H7 (cell line): Measurements from ENCODE around the gene SLC9A9. TPM values are rescaled to one million over a fixed set of nuclear protein-coding genes. Genes with fewer than 3 reads are reported as not detected.
A peak's percentile ranks its signal among the peaks of the same experiment; 100 is the strongest.
"Not testable (repeated sequence)": the region's sequence is repeated elsewhere in the genome, so short reads cannot be mapped to it uniquely, and the experiment has no call there.

Source experiments
- DNase-seq: peaks from one replicate; pipeline ENCODE4 v3.0.0; 2012
- H3K27me3 ChIP-seq: 2 replicates; pipeline ENCODE4 v1.6.0; 2011; ENCODE audit warnings: mild to moderate bottlenecking, low read length; ENCODE audit not compliant: control insufficient read depth, insufficient read depth
- H3K36me3 ChIP-seq: replicated peaks from 2 replicates; pipeline ENCODE4 v1.5.1; 2011; ENCODE audit warnings: low read length; ENCODE audit not compliant: control insufficient read depth, insufficient read depth
- H3K4me3 ChIP-seq: 2 replicates; pipeline ENCODE4 v1.5.1; 2011; ENCODE audit warnings: low read depth, mild to moderate bottlenecking, control low read depth, low read length, moderate library complexity; ENCODE audit not compliant: insufficient read depth
- total RNA-seq: library from RNA; depleted of rRNA; stranded (reverse); fragments of >200 nt; shearing (Covaris generic); gene quantifications from 2 replicates; pipeline ENCODE4 v1.2.3, GENCODE V29; 2014

SLC9A9 gene
- total RNA-seq, 1 experiment from 2014 or later: 4.1 TPM

GRCh38 chr3:143809121-143809621, 39.1 kb downstream of the SLC9A9 start:
- no peak for DNase-seq
- Histone ChIP-seq H3K36me3 (no peaks in the 10 kb centered on the region), H3K27me3 (no peaks in the 10 kb centered on the region), H3K4me3 (no peak overlapping the region)

- Histone ChIP-seq H3K36me3 (no peaks in the 10 kb centered on the region), H3K4me3 (no peak overlapping the region), H3K27me3 (no peaks in the 10 kb centered on the region)
- DNase-seq: no peak
These were observed 40.2 kb downstream of the SLC9A9 start for GRCh38 chr3:143808030-143808429.

DNA sequence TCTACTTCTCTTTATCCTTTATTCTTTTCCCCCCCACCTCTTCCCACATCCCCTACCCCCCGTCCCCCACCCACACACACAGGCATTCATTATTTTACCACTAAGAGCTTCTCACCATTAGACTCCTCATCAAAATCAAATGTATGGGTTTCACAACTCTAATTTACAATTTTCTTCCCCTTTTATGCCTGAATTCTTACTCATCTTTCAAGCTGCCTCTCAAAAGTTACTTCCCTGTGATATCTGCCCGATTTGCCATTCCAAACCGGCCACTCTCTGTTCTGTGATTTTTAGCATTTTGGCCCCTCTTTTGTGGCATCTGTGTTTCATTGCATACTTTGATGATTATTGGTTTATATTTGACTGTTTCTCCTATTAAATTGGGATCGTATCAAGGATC, 42.2 kb downstream of the SLC9A9 start:
- Histone ChIP-seq H3K36me3 (no peaks in the 10 kb centered on the region), H3K4me3 (no peak overlapping the region), H3K27me3 (no peaks in the 10 kb centered on the region)
- DNase-seq: no peak

DNA sequence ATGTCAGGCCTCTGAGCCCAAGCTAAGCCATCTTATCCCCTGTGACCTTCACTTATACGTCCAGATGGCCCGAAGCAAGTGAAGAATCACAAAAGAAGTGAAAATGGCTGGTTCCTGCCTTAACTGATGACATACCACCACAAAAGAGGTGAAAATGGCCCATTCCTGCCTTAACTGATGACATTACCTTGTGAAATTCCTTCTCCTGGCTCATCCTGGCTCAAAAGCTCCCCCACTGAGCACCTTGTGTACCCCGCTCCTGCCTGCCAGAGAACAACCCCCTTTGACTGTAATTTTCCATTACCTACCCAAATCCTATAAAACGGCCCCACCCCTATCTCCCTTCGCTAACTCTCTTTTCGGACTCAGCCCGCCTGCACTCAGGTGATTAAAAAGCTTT, 42.8 kb downstream of the SLC9A9 start:
- H3K27me3 ChIP-seq, H3K36me3 ChIP-seq, H3K4me3 ChIP-seq, DNase-seq: not testable (repeated sequence)

DNA sequence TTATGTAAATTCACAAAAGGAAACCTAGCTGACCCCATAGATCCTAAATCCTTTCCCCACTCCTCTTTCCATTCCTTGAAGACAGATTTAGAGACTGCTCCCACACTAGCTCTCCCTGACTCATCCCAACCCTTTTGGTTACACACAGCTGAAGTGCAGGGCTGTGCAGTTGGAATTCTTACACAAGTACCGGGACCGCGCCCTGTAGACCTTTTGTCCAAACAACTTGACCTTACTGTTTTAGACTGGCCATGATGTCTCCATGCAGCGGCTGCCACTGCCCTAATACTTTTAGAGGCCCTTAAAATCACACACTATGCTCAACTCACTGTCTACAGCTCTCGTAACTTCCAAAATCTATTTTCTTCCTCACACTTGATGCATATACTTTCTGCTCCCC, 47.2 kb downstream of the SLC9A9 start:
- DNase-seq, H3K27me3 ChIP-seq, H3K36me3 ChIP-seq: not testable (repeated sequence)
- peak overlapping the region; percentile 17; the same call in 1 of the 2 replicates for H3K4me3 ChIP-seq

- not testable (repeated sequence) for H3K27me3 ChIP-seq, H3K36me3 ChIP-seq, DNase-seq
- H3K4me3 ChIP-seq: peak overlapping the region; percentile 30; the same call in 1 of the 2 replicates
These were observed 50.1 kb downstream of the SLC9A9 start for GRCh38 chr3:143798151-143798550.

DNA sequence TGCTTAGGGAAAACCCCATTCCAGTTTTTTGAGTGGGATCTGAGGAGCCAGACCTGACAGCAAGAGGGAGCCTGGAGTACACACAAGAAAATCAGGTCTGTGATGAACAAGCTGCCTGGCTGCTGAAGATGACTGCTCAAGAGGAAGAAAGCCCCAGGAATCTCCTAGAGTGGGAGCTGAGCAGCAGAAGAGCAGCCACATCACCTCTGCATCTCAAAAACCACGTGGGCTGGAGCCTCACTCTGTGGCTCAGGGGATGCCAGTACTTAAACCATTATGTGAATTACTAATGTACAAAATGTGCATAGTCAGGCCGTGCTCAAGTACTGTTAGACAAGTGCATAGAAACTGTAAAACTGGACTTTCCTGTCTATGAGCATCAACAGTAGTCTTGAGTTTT, 52.4 kb downstream of the SLC9A9 start:
- Histone ChIP-seq H3K27me3 (no peaks in the 10 kb centered on the region), H3K36me3 (no peaks in the 10 kb centered on the region), H3K4me3 (no peak overlapping the region)
- no peak for DNase-seq

DNA sequence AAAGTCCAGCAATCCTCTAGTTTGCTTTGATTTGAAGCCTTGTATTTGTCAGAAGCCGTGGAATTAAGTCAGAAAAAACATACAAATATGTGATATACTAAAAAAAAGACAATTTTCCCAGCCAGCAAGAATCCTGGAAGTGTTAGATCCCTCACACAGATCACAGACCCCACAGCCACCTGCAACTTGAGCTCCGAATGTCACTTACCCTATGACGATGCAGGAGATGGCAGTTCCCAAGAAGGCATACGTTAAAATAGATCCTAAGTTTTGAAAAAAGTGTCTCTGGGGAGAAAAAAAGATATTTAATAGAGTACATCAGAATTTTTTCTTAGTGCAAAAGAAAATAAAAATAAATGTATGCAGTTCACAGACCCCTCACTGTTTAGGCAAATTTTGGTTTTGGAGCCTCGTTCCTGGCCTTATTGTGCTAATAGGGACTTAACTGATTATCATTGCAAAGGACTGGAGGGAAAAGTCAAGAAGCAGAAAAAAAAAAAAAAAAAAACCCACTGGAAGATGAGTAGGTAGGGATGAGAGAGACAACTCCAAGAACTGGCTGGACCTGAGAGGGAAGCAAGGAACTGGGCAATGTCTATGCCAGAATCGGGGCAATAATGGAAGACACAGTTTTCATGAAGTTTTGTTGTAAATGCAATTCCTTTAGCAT, 53.3 kb downstream of the SLC9A9 start:
- Histone ChIP-seq H3K36me3 (no peaks in the 10 kb centered on the region), H3K4me3 (no peak overlapping the region), H3K27me3 (no peaks in the 10 kb centered on the region)
- DNase-seq: peak; percentile 12

DNA sequence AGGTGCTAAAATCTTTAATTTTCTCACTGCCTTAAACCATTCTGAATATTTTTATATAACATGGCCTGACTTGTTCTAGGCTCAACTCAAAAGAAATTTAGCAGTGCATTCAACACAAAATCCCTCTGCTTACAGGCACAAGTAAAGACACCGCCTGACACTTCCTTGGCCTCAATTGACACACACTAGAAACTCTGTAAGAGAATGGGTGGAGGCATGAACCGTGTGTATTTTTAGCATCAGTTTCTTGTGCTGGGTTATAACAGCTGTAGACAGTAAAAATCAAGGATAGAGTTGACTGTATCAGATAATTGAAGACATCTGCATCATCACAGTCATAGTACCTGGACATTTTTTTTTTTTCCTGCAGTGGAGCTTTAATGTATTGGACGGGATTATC, 54.3 kb downstream of the SLC9A9 start:
- H3K4me3 ChIP-seq: no peak overlapping the region
- no peaks in the 10 kb centered on the region for H3K27me3 ChIP-seq
- DNase-seq: no peak

DNA sequence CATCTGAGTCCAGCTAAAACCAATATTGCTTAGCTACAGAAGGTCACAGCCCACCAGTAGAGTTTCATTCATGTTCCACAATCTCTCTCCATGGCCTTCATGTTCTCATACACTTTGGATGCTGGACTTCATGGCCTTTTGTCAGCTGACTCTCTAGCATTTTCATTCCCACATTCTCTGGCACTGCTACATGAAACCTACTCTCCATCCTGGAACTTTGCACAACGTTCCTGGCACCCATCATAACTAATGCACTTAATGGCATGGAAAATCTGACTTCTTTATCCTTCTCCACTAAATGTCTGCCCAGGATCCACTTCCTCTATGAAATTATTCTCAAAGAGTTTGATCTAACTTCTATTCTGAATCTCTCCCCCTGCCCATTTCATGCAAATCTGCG, 56.9 kb downstream of the SLC9A9 start:
- Histone ChIP-seq H3K36me3 (no peaks in the 10 kb centered on the region), H3K4me3 (no peak overlapping the region), H3K27me3 (no peaks in the 10 kb centered on the region)
- no peak for DNase-seq

More for the DNA sequence above, 54.3 kb downstream of the SLC9A9 start:
- no peaks in the 10 kb centered on the region for H3K36me3 ChIP-seq

DNA sequence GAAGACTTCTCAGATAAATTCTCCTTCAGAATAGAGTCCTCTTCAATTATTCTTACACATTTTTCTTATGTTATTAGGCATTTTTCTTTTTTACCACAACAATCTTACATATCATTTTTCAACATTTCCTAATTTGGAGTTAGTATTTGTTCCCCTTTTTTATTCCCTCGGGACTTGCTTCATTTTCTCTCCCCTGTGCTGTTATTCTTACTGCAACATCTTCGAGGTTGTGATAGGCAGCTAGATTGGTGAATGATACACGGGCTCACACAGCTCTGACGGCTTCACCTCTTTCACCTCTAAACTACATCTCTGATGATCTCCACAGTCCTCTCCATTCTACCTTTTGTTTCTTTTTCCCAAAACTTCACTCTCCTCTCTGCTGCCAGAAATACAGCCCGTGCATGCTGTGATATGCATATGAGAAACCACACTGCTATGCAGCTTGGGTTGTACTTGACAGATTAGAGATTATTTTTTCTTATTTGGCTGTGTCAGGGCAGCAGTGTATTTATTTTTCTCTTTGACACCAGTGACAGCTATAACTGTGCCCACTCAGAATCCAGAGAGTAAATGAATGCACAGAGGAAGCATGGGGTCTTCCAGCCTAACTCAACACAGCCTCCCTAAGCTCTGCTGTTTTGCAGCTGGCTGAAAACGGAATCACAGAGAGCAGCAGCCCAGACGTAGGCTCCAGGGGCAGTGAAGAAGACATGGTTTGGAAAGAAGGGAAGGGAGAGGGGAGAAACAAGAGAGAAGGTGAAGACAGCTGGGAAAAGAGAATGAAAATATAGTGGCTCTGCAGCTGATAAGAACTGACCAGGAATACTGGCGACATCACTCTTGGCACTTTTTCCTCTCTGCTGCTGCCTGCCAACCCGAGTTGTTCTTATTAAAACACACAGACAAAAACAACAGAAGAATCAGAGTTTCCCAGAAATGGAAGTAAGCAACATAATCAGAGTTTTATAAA, 61.8 kb downstream of the SLC9A9 start:
- peak; percentile 12 for DNase-seq
- H3K4me3 ChIP-seq: no peak overlapping the region
- no peaks in the 10 kb centered on the region for H3K27me3 ChIP-seq
- no peaks in the 10 kb centered on the region for H3K36me3 ChIP-seq

DNA sequence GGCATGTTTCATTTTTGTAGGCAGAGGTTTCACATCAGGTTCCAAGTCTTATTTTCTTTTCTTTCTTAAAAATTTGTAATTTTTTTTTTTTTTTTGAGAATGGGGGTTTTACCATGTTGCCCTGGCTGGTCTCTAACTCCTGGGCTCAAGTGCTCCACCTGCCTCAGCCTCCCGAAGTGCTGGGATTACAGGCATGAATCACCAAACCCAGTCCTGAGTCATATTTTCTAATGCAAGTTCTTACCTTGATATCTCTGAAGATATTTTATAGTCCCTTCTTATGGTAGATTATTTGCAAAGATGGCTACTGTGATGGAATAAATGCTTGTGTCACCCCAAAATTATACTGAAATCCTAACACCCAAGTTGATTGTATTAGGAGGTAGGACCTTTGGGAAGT, 63.8 kb downstream of the SLC9A9 start:
- no peak for DNase-seq
- H3K4me3 ChIP-seq: no peak overlapping the region
- H3K36me3 ChIP-seq: no peaks in the 10 kb centered on the region
- no peaks in the 10 kb centered on the region for H3K27me3 ChIP-seq

GRCh38 chr3:143783851-143784370, 64.4 kb downstream of the SLC9A9 start:
- Histone ChIP-seq H3K27me3 (no peaks in the 10 kb centered on the region), H3K36me3 (no peaks in the 10 kb centered on the region), H3K4me3 (no peak overlapping the region)
- DNase-seq: no peak

- no peaks in the 10 kb centered on the region for H3K36me3 ChIP-seq
- DNase-seq: peak; percentile 15
- no peaks in the 10 kb centered on the region for H3K27me3 ChIP-seq
- no peak overlapping the region for H3K4me3 ChIP-seq
These were observed 72.8 kb downstream of the SLC9A9 start for GRCh38 chr3:143775459-143775858.

DNA sequence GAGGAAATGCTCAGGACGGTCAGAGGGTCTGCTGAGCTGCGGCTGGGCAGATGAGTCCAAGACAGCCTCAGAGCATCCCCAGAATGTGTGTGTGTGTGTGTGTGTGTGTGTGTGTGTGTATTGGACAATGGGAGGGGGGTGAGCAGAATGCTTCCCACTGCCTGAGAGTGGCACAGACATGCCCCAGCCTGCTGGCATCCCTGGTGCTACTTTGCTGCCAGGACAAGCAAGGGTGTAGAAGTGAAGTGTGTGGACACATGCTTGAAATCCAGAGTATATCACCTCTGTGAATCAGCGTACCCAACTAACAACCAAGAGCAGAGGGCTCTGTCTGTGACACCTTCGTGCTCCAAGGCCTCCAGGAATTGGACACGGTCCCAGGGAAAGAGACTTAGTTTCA, 76.3 kb downstream of the SLC9A9 start:
- Histone ChIP-seq H3K27me3 (no peaks in the 10 kb centered on the region), H3K4me3 (no peak overlapping the region), H3K36me3 (no peaks in the 10 kb centered on the region)
- DNase-seq: no peak
